SK-N-SH (cell line): ENCODE measurements around the gene MYO16.

ENCODE experiments used
- CHD2 ChIP-seq: fragments of 150-350 bp; IDR thresholded peaks from 2 replicates; pipeline ENCODE4 v1.6.1; 2018; ENCODE audit warnings: low read length; ENCODE audit not compliant: partially characterized antibody
- ELF1 ChIP-seq: IDR thresholded peaks from 2 replicates; pipeline ENCODE4 v1.4.0; 2012
- EP300 ChIP-seq, 2 experiments: IDR thresholded peaks; 2 replicates each; pipeline versions ENCODE4 v1.4.0 to v1.6.1; 2012; ENCODE audit warnings: borderline replicate concordance in 1 of 2, low read depth in 1 of 2, low read length in 1 of 2
- JUND ChIP-seq: IDR thresholded peaks from 2 replicates; pipeline ENCODE4 v1.4.0; 2012
- NFIC ChIP-seq: IDR thresholded peaks from 2 replicates; pipeline ENCODE4 v1.4.0; 2012; ENCODE audit warnings: borderline replicate concordance
- RFX5 ChIP-seq: IDR thresholded peaks from 2 replicates; pipeline ENCODE4 v1.6.1; 2012; ENCODE audit warnings: mild to moderate bottlenecking, improper control_type of control experiment, low read length
- SMC3 ChIP-seq: IDR thresholded peaks from 2 replicates; pipeline ENCODE4 v1.6.1; 2012; ENCODE audit warnings: low read depth, low read length, improper control_type of control experiment
- TAF1 ChIP-seq: IDR thresholded peaks from 2 replicates; pipeline ENCODE4 v1.6.1; 2012; ENCODE audit warnings: low read depth, mild to moderate bottlenecking, low read length, moderate library complexity, borderline replicate concordance
- TF ChIP-seq, protein P1 (sequence below): fragments of 200-600 bp; sonication (generic); IDR thresholded peaks from 2 replicates; pipeline ENCODE4 v1.6.1; 2017; ENCODE audit warnings: antibody characterized with exemption, mild to moderate bottlenecking, moderate library complexity
- TF ChIP-seq, protein P2 (sequence below): IDR thresholded peaks from 2 replicates; pipeline ENCODE4 v1.4.0; 2012; ENCODE audit warnings: low read depth, borderline replicate concordance
- TF ChIP-seq, protein P3 (sequence below): IDR thresholded peaks from 2 replicates; pipeline ENCODE4 v1.6.1; 2012; ENCODE audit warnings: mild to moderate bottlenecking, low read depth, low read length, moderate library complexity
- TF ChIP-seq, protein P4 (sequence below): IDR thresholded peaks from 2 replicates; pipeline ENCODE4 v1.4.0; 2012; ENCODE audit warnings: low read depth

DNA sequence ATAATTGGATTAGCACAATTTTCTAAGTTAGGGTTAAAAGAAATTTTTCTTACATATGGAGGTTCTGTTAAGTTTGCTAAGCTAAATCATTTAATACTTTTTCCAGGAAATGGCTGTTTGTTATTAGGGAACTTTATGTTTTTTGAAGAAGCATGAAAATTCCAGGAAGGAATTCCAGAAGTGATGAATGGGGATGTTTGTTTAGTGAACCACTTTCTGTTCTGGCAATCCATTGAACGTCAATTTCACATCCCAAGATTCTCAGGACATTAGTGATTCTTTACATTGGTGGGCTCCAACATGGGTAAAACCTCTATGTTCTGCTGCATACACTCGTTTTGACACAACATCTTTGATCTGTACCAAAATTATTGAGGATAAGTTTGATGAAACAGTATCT is 622.5 kb downstream of the MYO16 start:
- TF ChIP-seq, protein P1, sequence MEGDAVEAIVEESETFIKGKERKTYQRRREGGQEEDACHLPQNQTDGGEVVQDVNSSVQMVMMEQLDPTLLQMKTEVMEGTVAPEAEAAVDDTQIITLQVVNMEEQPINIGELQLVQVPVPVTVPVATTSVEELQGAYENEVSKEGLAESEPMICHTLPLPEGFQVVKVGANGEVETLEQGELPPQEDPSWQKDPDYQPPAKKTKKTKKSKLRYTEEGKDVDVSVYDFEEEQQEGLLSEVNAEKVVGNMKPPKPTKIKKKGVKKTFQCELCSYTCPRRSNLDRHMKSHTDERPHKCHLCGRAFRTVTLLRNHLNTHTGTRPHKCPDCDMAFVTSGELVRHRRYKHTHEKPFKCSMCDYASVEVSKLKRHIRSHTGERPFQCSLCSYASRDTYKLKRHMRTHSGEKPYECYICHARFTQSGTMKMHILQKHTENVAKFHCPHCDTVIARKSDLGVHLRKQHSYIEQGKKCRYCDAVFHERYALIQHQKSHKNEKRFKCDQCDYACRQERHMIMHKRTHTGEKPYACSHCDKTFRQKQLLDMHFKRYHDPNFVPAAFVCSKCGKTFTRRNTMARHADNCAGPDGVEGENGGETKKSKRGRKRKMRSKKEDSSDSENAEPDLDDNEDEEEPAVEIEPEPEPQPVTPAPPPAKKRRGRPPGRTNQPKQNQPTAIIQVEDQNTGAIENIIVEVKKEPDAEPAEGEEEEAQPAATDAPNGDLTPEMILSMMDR = no peak
- no peak for TF ChIP-seq EP300 (IDR thresholded peaks at IDR 0.05; ENCODE audit: borderline replicate concordance in 1 of 2, low read depth in 1 of 2, low read length in 1 of 2)
- no peak for TF ChIP-seq RFX5
- TF ChIP-seq, protein P2, sequence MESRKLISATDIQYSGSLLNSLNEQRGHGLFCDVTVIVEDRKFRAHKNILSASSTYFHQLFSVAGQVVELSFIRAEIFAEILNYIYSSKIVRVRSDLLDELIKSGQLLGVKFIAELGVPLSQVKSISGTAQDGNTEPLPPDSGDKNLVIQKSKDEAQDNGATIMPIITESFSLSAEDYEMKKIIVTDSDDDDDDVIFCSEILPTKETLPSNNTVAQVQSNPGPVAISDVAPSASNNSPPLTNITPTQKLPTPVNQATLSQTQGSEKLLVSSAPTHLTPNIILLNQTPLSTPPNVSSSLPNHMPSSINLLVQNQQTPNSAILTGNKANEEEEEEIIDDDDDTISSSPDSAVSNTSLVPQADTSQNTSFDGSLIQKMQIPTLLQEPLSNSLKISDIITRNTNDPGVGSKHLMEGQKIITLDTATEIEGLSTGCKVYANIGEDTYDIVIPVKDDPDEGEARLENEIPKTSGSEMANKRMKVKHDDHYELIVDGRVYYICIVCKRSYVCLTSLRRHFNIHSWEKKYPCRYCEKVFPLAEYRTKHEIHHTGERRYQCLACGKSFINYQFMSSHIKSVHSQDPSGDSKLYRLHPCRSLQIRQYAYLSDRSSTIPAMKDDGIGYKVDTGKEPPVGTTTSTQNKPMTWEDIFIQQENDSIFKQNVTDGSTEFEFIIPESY = no peak
- TF ChIP-seq, protein P3, sequence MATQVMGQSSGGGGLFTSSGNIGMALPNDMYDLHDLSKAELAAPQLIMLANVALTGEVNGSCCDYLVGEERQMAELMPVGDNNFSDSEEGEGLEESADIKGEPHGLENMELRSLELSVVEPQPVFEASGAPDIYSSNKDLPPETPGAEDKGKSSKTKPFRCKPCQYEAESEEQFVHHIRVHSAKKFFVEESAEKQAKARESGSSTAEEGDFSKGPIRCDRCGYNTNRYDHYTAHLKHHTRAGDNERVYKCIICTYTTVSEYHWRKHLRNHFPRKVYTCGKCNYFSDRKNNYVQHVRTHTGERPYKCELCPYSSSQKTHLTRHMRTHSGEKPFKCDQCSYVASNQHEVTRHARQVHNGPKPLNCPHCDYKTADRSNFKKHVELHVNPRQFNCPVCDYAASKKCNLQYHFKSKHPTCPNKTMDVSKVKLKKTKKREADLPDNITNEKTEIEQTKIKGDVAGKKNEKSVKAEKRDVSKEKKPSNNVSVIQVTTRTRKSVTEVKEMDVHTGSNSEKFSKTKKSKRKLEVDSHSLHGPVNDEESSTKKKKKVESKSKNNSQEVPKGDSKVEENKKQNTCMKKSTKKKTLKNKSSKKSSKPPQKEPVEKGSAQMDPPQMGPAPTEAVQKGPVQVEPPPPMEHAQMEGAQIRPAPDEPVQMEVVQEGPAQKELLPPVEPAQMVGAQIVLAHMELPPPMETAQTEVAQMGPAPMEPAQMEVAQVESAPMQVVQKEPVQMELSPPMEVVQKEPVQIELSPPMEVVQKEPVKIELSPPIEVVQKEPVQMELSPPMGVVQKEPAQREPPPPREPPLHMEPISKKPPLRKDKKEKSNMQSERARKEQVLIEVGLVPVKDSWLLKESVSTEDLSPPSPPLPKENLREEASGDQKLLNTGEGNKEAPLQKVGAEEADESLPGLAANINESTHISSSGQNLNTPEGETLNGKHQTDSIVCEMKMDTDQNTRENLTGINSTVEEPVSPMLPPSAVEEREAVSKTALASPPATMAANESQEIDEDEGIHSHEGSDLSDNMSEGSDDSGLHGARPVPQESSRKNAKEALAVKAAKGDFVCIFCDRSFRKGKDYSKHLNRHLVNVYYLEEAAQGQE = no peak
- TF ChIP-seq TAF1 = no peak
- no peak for TF ChIP-seq SMC3
- no peak for TF ChIP-seq ELF1
- TF ChIP-seq JUND = no peak
- TF ChIP-seq CHD2 = no peak
- TF ChIP-seq NFIC = no peak
- TF ChIP-seq, protein P4, sequence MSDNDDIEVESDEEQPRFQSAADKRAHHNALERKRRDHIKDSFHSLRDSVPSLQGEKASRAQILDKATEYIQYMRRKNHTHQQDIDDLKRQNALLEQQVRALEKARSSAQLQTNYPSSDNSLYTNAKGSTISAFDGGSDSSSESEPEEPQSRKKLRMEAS = no peak
